HCT116 (cell line): Measurements from ENCODE around the gene PAPPA2. TPM values are rescaled to one million over a fixed set of nuclear protein-coding genes. Genes with fewer than 3 reads are reported as not detected.

Experiments used
- ATAC-seq: fragments of 200-7000 bp; cut with Tn5 transposase; 2 replicates; pipeline ENCODE4 v1.9.1; 2020; ENCODE audit warnings: mild to moderate bottlenecking, moderate library complexity
- BruUV-seq: library from RNA; stranded (reverse); fragments of 400-500 nt; replicated peaks from 2 replicates; lab custom pipeline; 2021; lab: Mats Ljungman, UMichigan
- CTCF ChIA-PET: fragments of 300-600 bp; sonication (Branson Sonifier 250); formaldehyde crosslinking; loops from one replicate; lab custom pipeline; 2021; ENCODE audit warnings: antibody characterized with exemption; lab: Charles Lee
- POLR2A ChIA-PET: fragments of 300-600, 350-600 bp; sonication (Branson Sonifier 250); formaldehyde crosslinking; loops from one replicate; lab custom pipeline; 2021; ENCODE audit warnings: antibody characterized with exemption; lab: Charles Lee
- RAD21 ChIA-PET, 2 experiments: fragments of 300-600 bp; sonication (Branson Sonifier 250); formaldehyde crosslinking; loops; one replicate each; lab custom pipeline; 2023; ENCODE audit warnings: low total read pairs in 2 of 2; ENCODE audit not compliant: uncharacterized antibody in 2 of 2, unreplicated experiment in 2 of 2, low non-redundant PET in 1 of 2; lab: Charles Lee
- DNase-seq: peaks from one replicate; pipeline ENCODE4 v3.0.0-alpha.2; 2010; ENCODE audit warnings: low read depth, low spot score
- H2AFZ ChIP-seq: fragments of 200-600 bp; shearing (Covaris generic), sonication (generic); 2 replicates; pipeline ENCODE4 v1.6.1; 2017; ENCODE audit warnings: low read depth, mixed run types, mixed read lengths, antibody characterized with exemption, low read length; ENCODE audit not compliant: poor library complexity, severe bottlenecking
- H3K27ac ChIP-seq: 2 replicates; pipeline ENCODE4 v1.5.1; 2012; ENCODE audit warnings: low read depth, low read length
- H3K27me3 ChIP-seq: fragments of 200-600 bp; sonication (generic); 2 replicates; pipeline ENCODE4 v1.6.1; 2016; ENCODE audit warnings: mixed run types, low read length, mixed read lengths; ENCODE audit not compliant: insufficient read depth
- H3K36me3 ChIP-seq, 2 experiments: fragments of 200-500 bp in 1 of 2; fragments of 200-600 bp in 1 of 2; sonication (Bioruptor generic) in 1 of 2; sonication (generic) in 1 of 2; 2 replicates each; pipeline versions ENCODE4 v1.5.1 to v1.6.1; 2014 to 2016; ENCODE audit warnings: low read length in 2 of 2, inconsistent platforms in 1 of 2, mixed read lengths in 1 of 2, mixed run types in 1 of 2; ENCODE audit not compliant: insufficient read depth in 2 of 2, control insufficient read depth in 1 of 2
- H3K4me1 ChIP-seq, 2 experiments: fragments of 200-600 bp in 1 of 2; sonication (generic) in 1 of 2; 2 replicates each; pipeline versions ENCODE4 v1.5.1 to v1.6.1; 2012 to 2017; ENCODE audit warnings: low read length in 2 of 2, inconsistent platforms in 1 of 2, mild to moderate bottlenecking in 1 of 2, mixed read lengths in 1 of 2, mixed run types in 1 of 2, moderate library complexity in 1 of 2; ENCODE audit not compliant: insufficient read depth in 2 of 2, control insufficient read depth in 1 of 2
- H3K4me2 ChIP-seq: fragments of 200-600 bp; sonication (generic); 2 replicates; pipeline ENCODE4 v1.6.1; 2017; ENCODE audit warnings: mixed run types, low read length, mixed read lengths
- H3K4me3 ChIP-seq, 2 experiments: fragments of 200-600 bp in 1 of 2; sonication (generic) in 1 of 2; replicated peaks in 1 of 2; 2 replicates each; pipeline ENCODE4 v1.5.1; 2011 to 2016; ENCODE audit warnings: low read length in 2 of 2, control low read depth in 1 of 2, low read depth in 1 of 2, mild to moderate bottlenecking in 1 of 2, mixed read lengths in 1 of 2, mixed run types in 1 of 2
- H3K79me2 ChIP-seq: fragments of 200-600 bp; sonication (generic); 2 replicates; pipeline ENCODE4 v1.6.1; 2017; ENCODE audit warnings: mild to moderate bottlenecking, mixed run types, low read length, moderate library complexity, mixed read lengths; ENCODE audit not compliant: insufficient read depth
- H3K9ac ChIP-seq: fragments of 200-600 bp; sonication (generic); 2 replicates; pipeline ENCODE4 v1.6.1; 2016; ENCODE audit warnings: low read length, mixed read lengths
- H3K9me2 ChIP-seq: fragments of 200-600 bp; sonication (generic), shearing (Covaris generic); 2 replicates; pipeline ENCODE4 v1.6.1; 2017; ENCODE audit warnings: mixed run types, mild to moderate bottlenecking, moderate library complexity; ENCODE audit not compliant: insufficient read depth
- H3K9me3 ChIP-seq, 2 experiments: fragments of 200-500 bp in 1 of 2; fragments of 200-600 bp in 1 of 2; sonication (Bioruptor generic) in 1 of 2; sonication (generic) in 1 of 2; 2 replicates each; pipeline ENCODE4 v1.6.1; 2014 to 2017; ENCODE audit warnings: low read length in 2 of 2, mixed read lengths in 2 of 2, inconsistent platforms in 1 of 2, low read depth in 1 of 2, mild to moderate bottlenecking in 1 of 2, mixed run types in 1 of 2, moderate library complexity in 1 of 2; ENCODE audit not compliant: control insufficient read depth in 1 of 2, insufficient read depth in 1 of 2
- H4K20me1 ChIP-seq: fragments of 200-600 bp; sonication (generic), shearing (Covaris generic); 2 replicates; pipeline ENCODE4 v1.6.1; 2017; ENCODE audit warnings: mixed run types, mild to moderate bottlenecking, moderate library complexity; ENCODE audit not compliant: insufficient read depth
- CEBPB ChIP-seq: IDR thresholded peaks from 2 replicates; pipeline ENCODE4 v1.6.1; 2012; ENCODE audit warnings: low read depth
- CTCF ChIP-seq, 3 experiments: fragments of 200-600 bp in 1 of 3; sonication (generic) in 1 of 3; IDR thresholded peaks in 2 of 3; conservative IDR thresholded peaks in 1 of 3; 2 replicates each; pipeline ENCODE4 v1.5.1; 2012 to 2017; ENCODE audit warnings: low read depth in 2 of 3, low read length in 2 of 3, antibody characterized with exemption in 1 of 3, borderline replicate concordance in 1 of 3, control low read depth in 1 of 3, mild to moderate bottlenecking in 1 of 3, mixed read lengths in 1 of 3, mixed run types in 1 of 3, moderate library complexity in 1 of 3; ENCODE audit not compliant: insufficient read depth in 1 of 3
- MAX ChIP-seq: IDR thresholded peaks from 2 replicates; pipeline ENCODE4 v1.6.1; 2012
- POLR2A ChIP-seq: IDR thresholded peaks from 2 replicates; pipeline ENCODE4 v1.7.0; 2011; ENCODE audit warnings: borderline replicate concordance; ENCODE audit not compliant: insufficient read depth, insufficient read length; ENCODE audit errors: extremely low read depth
- RAD21 ChIP-seq: IDR thresholded peaks from 2 replicates; pipeline ENCODE4 v1.6.1; 2012; ENCODE audit warnings: low read depth, mild to moderate bottlenecking
- REST ChIP-seq: IDR thresholded peaks from 2 replicates; pipeline ENCODE4 v1.6.1; 2012; ENCODE audit warnings: low read depth
- TCF7L2 ChIP-seq: IDR thresholded peaks from 2 replicates; pipeline ENCODE4 v1.7.0; 2011; ENCODE audit warnings: borderline replicate concordance, inconsistent platforms; ENCODE audit not compliant: insufficient read depth, insufficient read length; ENCODE audit errors: extremely low read depth
- intact Hi-C: fragments of 100-400 bp; cut with micrococcal nuclease; formaldehyde crosslinking; loops from 2 replicates; pipeline ENCODE4 v1.10.0; 2022
- total RNA-seq: library from RNA; stranded (reverse); gene quantifications from one replicate; pipeline ENCODE4 v1.2.1, GENCODE V29; 2021; ENCODE audit not compliant: unreplicated experiment

PAPPA2 gene
- total RNA-seq, 1 experiment from 2014 or later: not detected

GRCh38 chr1:176691251-176692228, 228.6 kb downstream of the PAPPA2 start:
- H2AFZ ChIP-seq: no peak overlapping the region
- H3K9me2 ChIP-seq: no peaks in the 10 kb centered on the region
- no peak overlapping the region for H3K9ac ChIP-seq
- no peaks in the 10 kb centered on the region for H3K36me3 ChIP-seq
- BruUV-seq: no TSS peak
- DNase-seq (peak; percentile 47), ATAC-seq (peak; percentile 82)
- peaks cover 0 to 5% of the 10 kb centered on the region in 2 experiments; a peak in 1 of 4 replicates for H3K4me1 ChIP-seq
- H3K4me3 ChIP-seq: no peak overlapping the region
- peaks cover 30% of the 10 kb centered on the region for H3K27me3 ChIP-seq
- no peak overlapping the region for H3K27ac ChIP-seq
- intact Hi-C loops: loop anchor here (1.0 to 10.0 kb wide), 4 partner anchors 131 to 1539 kb away; no protein-coding TSS in a partner anchor
- POLR2A ChIA-PET: no interaction called here
- H3K79me2 ChIP-seq: no peaks in the 10 kb centered on the region
- TF ChIP-seq POLR2A (no peak), CTCF (IDR thresholded peaks at IDR 0.05 in 2 of 3, conservative IDR thresholded peaks at IDR 0.05 in 1 of 3; ENCODE audit: borderline replicate concordance in 1 of 3, insufficient read depth in 1 of 3, low read depth in 2 of 3, low read length in 2 of 3) (peak; percentile 49 to 69 (median 68); a peak in 5 of 6 replicates), RAD21 (peak; percentile 63)
- TF ChIP-seq, all 23 proteins: peak for 2
- ChIA-PET CTCF (interaction anchor here (0.6 to 2.0 kb wide), 6 partner anchors 10 to 317 kb away, joined by 3 to 9 read pairs (median 4); no protein-coding TSS in a partner anchor), RAD21 (interaction anchor here in 1 of 2 experiments (0.6 kb wide), 1 partner anchor 318 kb away, joined by 3 read pairs; no protein-coding TSS in a partner anchor)
- Histone ChIP-seq H3K4me2 (no peak overlapping the region), H4K20me1 (no peaks in the 10 kb centered on the region), H3K9me3 (no peaks in the 10 kb centered on the region)

- DNase-seq (no peak), ATAC-seq (no peak)
- no peaks in the 10 kb centered on the region for H3K36me3 ChIP-seq
- H3K4me3 ChIP-seq: no peak overlapping the region
- H4K20me1 ChIP-seq: no peaks in the 10 kb centered on the region
- no peak overlapping the region for H3K27ac ChIP-seq
- no peak overlapping the region for H3K9ac ChIP-seq
- no peaks in the 10 kb centered on the region for H3K9me2 ChIP-seq
- BruUV-seq: no TSS peak
- H3K79me2 ChIP-seq: no peaks in the 10 kb centered on the region
- no peak overlapping the region for H2AFZ ChIP-seq
- ChIA-PET CTCF (no interaction called here), RAD21 (no interaction called here), POLR2A (no interaction called here)
- H3K27me3 ChIP-seq: peaks cover 26% of the 10 kb centered on the region
- intact Hi-C loops: loop anchor here (5.0 to 10.0 kb wide), 2 partner anchors 1318 to 1540 kb away; no protein-coding TSS in a partner anchor
- peaks cover 0 to 5% of the 10 kb centered on the region in 2 experiments; a peak in 1 of 4 replicates for H3K4me1 ChIP-seq
- H3K4me2 ChIP-seq: no peak overlapping the region
- H3K9me3 ChIP-seq: no peaks in the 10 kb centered on the region
- no peak for TF ChIP-seq CEBPB
- TF ChIP-seq REST: no peak
- TF ChIP-seq CTCF (IDR thresholded peaks at IDR 0.05 in 2 of 3, conservative IDR thresholded peaks at IDR 0.05 in 1 of 3; ENCODE audit: borderline replicate concordance in 1 of 3, insufficient read depth in 1 of 3, low read depth in 2 of 3, low read length in 2 of 3): no peak
- no peak for TF ChIP-seq TCF7L2
- no peak for TF ChIP-seq MAX
Observed at GRCh38 chr1:176692431-176692830, 229.5 kb downstream of the PAPPA2 start.
